Measurements from ENCODE around the gene TYROBP.
"Not testable (repeated sequence)": the region's sequence is repeated elsewhere in the genome, so short reads cannot be mapped to it uniquely, and the experiment has no call there.

- not testable (repeated sequence) for TF ChIP-seq CTCF (conservative IDR thresholded peaks at IDR 0.05; ENCODE audit: low read depth, low read length); EZH2 (IDR thresholded peaks at IDR 0.05; ENCODE audit: borderline replicate concordance, low read depth, low read length, poor library complexity, severe bottlenecking)
Observed at GRCh38 chr19:35957411-35957810, 49.3 kb upstream of the TYROBP start.
